Loucy (cell line): ENCODE measurements around the gene PCBP3.

Experiments
- H2AFZ ChIP-seq: fragments of 200-600 bp; sonication (generic); 2 replicates; pipeline ENCODE4 v1.6.0; 2016; ENCODE audit warnings: antibody characterized with exemption, mild to moderate bottlenecking, low read length, moderate library complexity
- H3F3A ChIP-seq: fragments of 200-600 bp; 2 replicates; pipeline ENCODE4 v1.6.0; 2016; ENCODE audit warnings: antibody characterized with exemption, low read depth, mild to moderate bottlenecking
- H3K27me3 ChIP-seq: fragments of 200-600 bp; sonication (generic); 2 replicates; pipeline ENCODE4 v1.6.1; 2014; ENCODE audit warnings: low read length, mild to moderate bottlenecking; ENCODE audit not compliant: insufficient read depth, poor library complexity, severe bottlenecking
- H3K36me3 ChIP-seq: fragments of 200-600 bp; sonication (generic); 2 replicates; pipeline ENCODE4 v1.6.1; 2016; ENCODE audit warnings: low read length; ENCODE audit not compliant: insufficient read depth
- H3K4me1 ChIP-seq: fragments of 200-600 bp; sonication (generic); 2 replicates; pipeline ENCODE4 v1.5.1; 2014; ENCODE audit warnings: low read length, mild to moderate bottlenecking; ENCODE audit not compliant: insufficient read depth, poor library complexity, severe bottlenecking
- H3K4me2 ChIP-seq: fragments of 200-600 bp; sonication (generic); 2 replicates; pipeline ENCODE4 v1.6.0; 2014; ENCODE audit warnings: antibody characterized with exemption, low read length, low read depth, mild to moderate bottlenecking; ENCODE audit not compliant: poor library complexity, severe bottlenecking
- H3K4me3 ChIP-seq: fragments of 200-600 bp; sonication (generic); 2 replicates; pipeline ENCODE4 v1.5.1; 2014; ENCODE audit warnings: low read length, mild to moderate bottlenecking, mixed read lengths; ENCODE audit not compliant: poor library complexity, severe bottlenecking
- H3K79me2 ChIP-seq: fragments of 200-600 bp; sonication (generic); 2 replicates; pipeline ENCODE4 v1.6.1; 2014; ENCODE audit warnings: low read length; ENCODE audit not compliant: insufficient read depth
- H3K9ac ChIP-seq: fragments of 200-600 bp; sonication (generic); 2 replicates; pipeline ENCODE4 v1.6.0; 2014; ENCODE audit warnings: mild to moderate bottlenecking, low read depth, low read length, moderate library complexity; ENCODE audit not compliant: poor library complexity, severe bottlenecking
- H3K9me2 ChIP-seq: fragments of 200-600 bp; sonication (generic); replicated peaks from 2 replicates; pipeline ENCODE4 v1.6.1; 2016; ENCODE audit warnings: low read depth, low read length, mixed read lengths
- H3K9me3 ChIP-seq: fragments of 200-600 bp; sonication (generic); 2 replicates; pipeline ENCODE4 v1.6.1; 2014; ENCODE audit warnings: mild to moderate bottlenecking, antibody characterized with exemption, low read length, low read depth; ENCODE audit not compliant: insufficient read depth
- H4K20me1 ChIP-seq: fragments of 200-600 bp; sonication (generic); 2 replicates; pipeline ENCODE4 v1.6.0; 2014; ENCODE audit warnings: antibody characterized with exemption, low read length, mild to moderate bottlenecking; ENCODE audit not compliant: insufficient read depth, poor library complexity, severe bottlenecking
- EZH2phosphoT487 ChIP-seq: fragments of 200-600 bp; IDR thresholded peaks from 2 replicates; pipeline ENCODE4 v1.6.1; 2018; ENCODE audit warnings: antibody characterized with exemption, mild to moderate bottlenecking, moderate library complexity, borderline replicate concordance
- TF ChIP-seq, protein P1 (sequence below): fragments of 200-600 bp; sonication (generic); conservative IDR thresholded peaks from 2 replicates; pipeline ENCODE4 v1.5.1; 2014; ENCODE audit warnings: mild to moderate bottlenecking, antibody characterized with exemption, low read length

The PCBP3 gene

DNA sequence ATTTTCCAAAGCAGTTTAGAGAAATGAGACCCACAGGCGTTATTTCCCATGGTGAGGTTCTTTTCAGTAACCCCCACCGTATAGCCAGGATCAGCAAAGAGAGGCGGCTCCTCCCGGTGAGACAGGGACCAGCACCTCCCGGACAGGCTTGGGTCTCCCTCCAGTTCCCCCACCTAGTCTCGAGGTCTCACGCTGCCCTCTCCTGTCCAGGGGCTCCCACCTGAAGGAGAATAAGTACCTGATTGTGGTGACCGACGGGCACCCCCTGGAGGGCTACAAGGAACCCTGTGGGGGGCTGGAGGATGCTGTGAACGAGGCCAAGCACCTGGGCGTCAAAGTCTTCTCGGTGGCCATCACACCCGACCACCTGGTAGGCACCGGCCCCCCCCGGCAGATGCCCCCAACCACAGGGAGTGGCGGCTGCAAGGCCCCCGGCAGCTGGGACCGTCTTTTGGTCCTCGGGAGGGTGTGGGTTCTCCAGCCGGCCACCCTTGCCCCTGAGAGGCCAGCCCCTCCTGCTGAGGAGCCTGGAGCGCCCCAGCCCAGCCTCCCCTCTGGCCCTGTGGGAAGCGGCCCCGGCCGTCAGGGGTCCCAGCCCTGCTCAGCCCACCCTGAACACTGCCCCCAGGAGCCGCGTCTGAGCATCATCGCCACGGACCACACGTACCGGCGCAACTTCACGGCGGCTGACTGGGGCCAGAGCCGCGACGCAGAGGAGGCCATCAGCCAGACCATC is 343.0 kb downstream of the PCBP3 start:
- no peaks in the 10 kb centered on the region for H3K36me3 ChIP-seq
- no peak overlapping the region for H3K4me3 ChIP-seq
- no peaks in the 10 kb centered on the region; the same call in 1 of the 2 replicates for H3K9me3 ChIP-seq
- H4K20me1 ChIP-seq: no peaks in the 10 kb centered on the region
- peaks cover 6% of the 10 kb centered on the region for H3K27me3 ChIP-seq
- no peak overlapping the region for H3K4me2 ChIP-seq
- no peaks in the 10 kb centered on the region for H3K79me2 ChIP-seq
- TF ChIP-seq, protein P1, sequence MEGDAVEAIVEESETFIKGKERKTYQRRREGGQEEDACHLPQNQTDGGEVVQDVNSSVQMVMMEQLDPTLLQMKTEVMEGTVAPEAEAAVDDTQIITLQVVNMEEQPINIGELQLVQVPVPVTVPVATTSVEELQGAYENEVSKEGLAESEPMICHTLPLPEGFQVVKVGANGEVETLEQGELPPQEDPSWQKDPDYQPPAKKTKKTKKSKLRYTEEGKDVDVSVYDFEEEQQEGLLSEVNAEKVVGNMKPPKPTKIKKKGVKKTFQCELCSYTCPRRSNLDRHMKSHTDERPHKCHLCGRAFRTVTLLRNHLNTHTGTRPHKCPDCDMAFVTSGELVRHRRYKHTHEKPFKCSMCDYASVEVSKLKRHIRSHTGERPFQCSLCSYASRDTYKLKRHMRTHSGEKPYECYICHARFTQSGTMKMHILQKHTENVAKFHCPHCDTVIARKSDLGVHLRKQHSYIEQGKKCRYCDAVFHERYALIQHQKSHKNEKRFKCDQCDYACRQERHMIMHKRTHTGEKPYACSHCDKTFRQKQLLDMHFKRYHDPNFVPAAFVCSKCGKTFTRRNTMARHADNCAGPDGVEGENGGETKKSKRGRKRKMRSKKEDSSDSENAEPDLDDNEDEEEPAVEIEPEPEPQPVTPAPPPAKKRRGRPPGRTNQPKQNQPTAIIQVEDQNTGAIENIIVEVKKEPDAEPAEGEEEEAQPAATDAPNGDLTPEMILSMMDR: no peak
- no peak for TF ChIP-seq EZH2phosphoT487
- no peak overlapping the region for H3K9ac ChIP-seq
- no peaks in the 10 kb centered on the region for H3K9me2 ChIP-seq
- no peaks in the 10 kb centered on the region for H3F3A ChIP-seq
- H2AFZ ChIP-seq: no peak overlapping the region
- H3K4me1 ChIP-seq: no peaks in the 10 kb centered on the region

GRCh38 chr21:45987121-45987711 is 343.7 kb downstream of the PCBP3 start:
- H3K27me3 ChIP-seq: peaks cover 6% of the 10 kb centered on the region
- no peak overlapping the region for H3K4me3 ChIP-seq
- no peak overlapping the region for H2AFZ ChIP-seq
- no peaks in the 10 kb centered on the region for H4K20me1 ChIP-seq
- H3F3A ChIP-seq: no peaks in the 10 kb centered on the region
- H3K9ac ChIP-seq: no peak overlapping the region
- no peaks in the 10 kb centered on the region for H3K9me2 ChIP-seq
- no peaks in the 10 kb centered on the region; the same call in 1 of the 2 replicates for H3K9me3 ChIP-seq
- no peak overlapping the region for H3K4me2 ChIP-seq
- no peak for TF ChIP-seq EZH2phosphoT487
- TF ChIP-seq, protein P1: no peak
- no peaks in the 10 kb centered on the region for H3K79me2 ChIP-seq
- H3K36me3 ChIP-seq: no peaks in the 10 kb centered on the region
- no peaks in the 10 kb centered on the region for H3K4me1 ChIP-seq

DNA sequence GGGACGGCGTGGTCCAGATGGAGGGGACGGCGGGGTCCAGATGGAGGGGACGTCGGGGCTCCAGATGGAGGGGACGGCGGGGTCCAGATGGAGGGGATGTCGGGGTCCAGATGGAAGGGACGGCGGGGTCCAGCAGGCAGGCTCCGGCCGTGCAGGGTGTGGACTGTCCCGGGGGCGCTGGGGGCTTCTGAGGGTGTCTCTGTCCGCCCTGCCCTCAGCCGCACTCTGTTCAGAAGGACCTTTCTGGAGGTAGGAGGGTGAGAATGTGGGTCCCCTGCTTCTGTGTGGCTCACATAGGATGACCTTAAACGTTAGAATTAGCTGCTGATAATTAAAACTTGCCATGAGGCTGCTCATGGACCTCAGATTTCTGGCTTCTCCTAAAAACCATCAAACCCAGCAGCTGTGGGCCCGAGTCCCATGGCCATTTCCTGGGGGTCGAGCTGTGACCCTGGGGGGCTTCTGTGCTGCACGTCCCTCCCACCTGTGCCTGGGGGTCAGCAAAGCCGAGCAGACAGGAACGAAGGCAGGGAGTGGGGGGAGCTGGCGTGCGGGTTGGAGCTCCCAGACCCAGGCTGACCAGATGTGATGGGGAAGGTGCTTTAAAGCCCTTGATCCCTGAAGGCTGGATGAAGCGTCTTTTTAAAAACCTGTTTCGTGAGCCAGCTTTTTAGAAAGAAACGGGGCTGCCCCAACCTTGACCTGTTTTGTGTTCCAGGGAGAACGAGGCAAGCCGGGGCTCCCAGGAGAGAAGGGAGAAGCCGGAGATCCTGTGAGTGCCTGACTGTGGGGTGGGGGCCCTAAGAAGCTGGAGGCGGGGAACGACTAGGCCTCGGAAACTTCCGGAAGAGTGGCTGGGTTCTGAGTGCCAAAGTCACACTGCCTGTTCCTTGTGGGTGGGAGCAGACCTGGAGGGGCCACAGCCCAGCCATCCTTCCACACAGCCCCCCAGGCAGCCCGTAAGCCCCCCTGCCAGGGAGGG is 345.1 kb downstream of the PCBP3 start:
- Histone ChIP-seq H3K4me2 (no peak overlapping the region), H2AFZ (no peak overlapping the region), H3K9ac (no peak overlapping the region), H3K9me2 (no peaks in the 10 kb centered on the region), H3K4me3 (no peak overlapping the region), H4K20me1 (no peaks in the 10 kb centered on the region), H3K9me3 (no peaks in the 10 kb centered on the region; the same call in 1 of the 2 replicates), H3K79me2 (no peaks in the 10 kb centered on the region), H3K36me3 (no peaks in the 10 kb centered on the region), H3F3A (no peaks in the 10 kb centered on the region), H3K27me3 (peaks cover 6% of the 10 kb centered on the region), H3K4me1 (no peaks in the 10 kb centered on the region)
- no peak for TF ChIP-seq EZH2phosphoT487
- TF ChIP-seq, protein P1: no peak
